ENCODE measurements around the gene LDLRAP1. TPM values are rescaled to one million over a fixed set of nuclear protein-coding genes. Genes with fewer than 3 reads are reported as not detected.

Gene LDLRAP1
- total RNA-seq, 4 donors from 2014 or later: 28.0 to 50.5 (median 40.7) TPM

DNA sequence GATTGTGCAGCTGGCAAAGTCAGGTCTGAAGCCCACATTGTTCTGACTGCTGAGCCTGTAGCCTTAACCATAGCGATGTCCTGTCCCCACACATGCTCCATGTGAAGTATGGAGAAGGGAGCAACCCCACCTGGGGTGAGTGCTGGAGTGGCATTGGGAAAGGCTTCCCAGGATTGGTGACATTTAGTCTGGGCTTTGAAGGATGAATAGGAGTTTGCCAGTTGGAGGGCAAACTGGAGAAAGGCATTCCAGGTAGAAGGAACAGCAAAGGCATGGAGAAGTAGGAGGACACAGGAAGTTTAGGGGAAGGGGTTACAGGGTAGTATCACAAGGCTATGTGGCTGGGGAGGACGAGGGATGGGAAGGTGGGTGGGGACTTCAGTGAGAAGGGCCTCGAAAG is 7.3 kb upstream of the LDLRAP1 start:
- no peak for DNase-seq (ENCODE audit: low spot score in 2 of 2)
- Histone ChIP-seq H3K4me1 (no peaks in the 10 kb centered on the region), H3K36me3 (no peaks in the 10 kb centered on the region), H3K9me3 (no peaks in the 10 kb centered on the region), H3K4me3 (no peak overlapping the region), H3K27ac (no peak overlapping the region), H3K27me3 (no peaks in the 10 kb centered on the region)
- 91% methylated on average over 3 of the region's 3 CpGs for WGBS
- TF ChIP-seq, protein P1, sequence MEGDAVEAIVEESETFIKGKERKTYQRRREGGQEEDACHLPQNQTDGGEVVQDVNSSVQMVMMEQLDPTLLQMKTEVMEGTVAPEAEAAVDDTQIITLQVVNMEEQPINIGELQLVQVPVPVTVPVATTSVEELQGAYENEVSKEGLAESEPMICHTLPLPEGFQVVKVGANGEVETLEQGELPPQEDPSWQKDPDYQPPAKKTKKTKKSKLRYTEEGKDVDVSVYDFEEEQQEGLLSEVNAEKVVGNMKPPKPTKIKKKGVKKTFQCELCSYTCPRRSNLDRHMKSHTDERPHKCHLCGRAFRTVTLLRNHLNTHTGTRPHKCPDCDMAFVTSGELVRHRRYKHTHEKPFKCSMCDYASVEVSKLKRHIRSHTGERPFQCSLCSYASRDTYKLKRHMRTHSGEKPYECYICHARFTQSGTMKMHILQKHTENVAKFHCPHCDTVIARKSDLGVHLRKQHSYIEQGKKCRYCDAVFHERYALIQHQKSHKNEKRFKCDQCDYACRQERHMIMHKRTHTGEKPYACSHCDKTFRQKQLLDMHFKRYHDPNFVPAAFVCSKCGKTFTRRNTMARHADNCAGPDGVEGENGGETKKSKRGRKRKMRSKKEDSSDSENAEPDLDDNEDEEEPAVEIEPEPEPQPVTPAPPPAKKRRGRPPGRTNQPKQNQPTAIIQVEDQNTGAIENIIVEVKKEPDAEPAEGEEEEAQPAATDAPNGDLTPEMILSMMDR (IDR thresholded peaks at IDR 0.05): no peak
- TF ChIP-seq POLR2AphosphoS5 (IDR thresholded peaks at IDR 0.05) (no peak), EP300 (IDR thresholded peaks at IDR 0.05) (no peak), POLR2A (IDR thresholded peaks at IDR 0.05) (no peak)

DNA sequence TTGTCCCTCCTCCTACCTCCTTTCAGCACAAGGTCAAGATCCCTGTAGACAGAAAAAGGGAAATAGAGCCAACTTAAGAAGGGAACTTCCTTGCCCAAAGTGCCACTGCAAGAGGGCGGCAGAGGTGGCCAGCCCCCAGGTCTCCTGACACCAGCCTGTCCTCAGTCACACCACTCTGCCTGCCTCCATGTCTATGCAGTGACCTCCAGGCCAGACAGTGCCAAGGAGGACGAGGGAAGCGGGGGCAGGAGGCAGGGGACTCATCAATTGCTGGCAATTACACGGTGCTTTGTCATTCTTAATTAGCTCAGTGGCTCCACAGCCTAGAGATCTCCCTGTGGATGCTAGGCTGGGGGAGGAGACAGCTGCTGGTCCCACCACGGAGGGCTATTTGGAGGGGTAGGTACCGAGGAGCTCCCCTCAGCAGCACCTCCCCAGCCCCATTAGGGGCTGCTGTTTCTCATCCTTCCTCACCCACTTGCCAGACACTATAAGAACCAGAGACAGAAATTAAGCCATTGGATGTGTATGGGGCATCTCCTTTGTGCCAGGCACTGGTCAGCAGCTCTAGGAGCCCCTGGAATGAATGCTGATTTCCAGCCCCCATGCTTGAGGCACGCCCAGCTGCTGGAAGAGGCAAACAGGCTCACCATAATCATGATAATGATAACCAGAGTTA is 6.1 kb upstream of the LDLRAP1 start:
- H3K4me3 ChIP-seq: no peak overlapping the region
- WGBS: 62% methylated on average over 7 of the region's 7 CpGs
- no peaks in the 10 kb centered on the region for H3K27me3 ChIP-seq
- H3K4me1 ChIP-seq: no peaks in the 10 kb centered on the region
- no peak for DNase-seq (ENCODE audit: low spot score in 2 of 2)
- no peaks in the 10 kb centered on the region for H3K36me3 ChIP-seq
- no peaks in the 10 kb centered on the region for H3K9me3 ChIP-seq
- no peak overlapping the region for H3K27ac ChIP-seq
- TF ChIP-seq POLR2A (IDR thresholded peaks at IDR 0.05) (no peak), POLR2AphosphoS5 (IDR thresholded peaks at IDR 0.05) (no peak), EP300 (IDR thresholded peaks at IDR 0.05) (no peak)
- TF ChIP-seq, protein P1 (IDR thresholded peaks at IDR 0.05): no peak

DNA sequence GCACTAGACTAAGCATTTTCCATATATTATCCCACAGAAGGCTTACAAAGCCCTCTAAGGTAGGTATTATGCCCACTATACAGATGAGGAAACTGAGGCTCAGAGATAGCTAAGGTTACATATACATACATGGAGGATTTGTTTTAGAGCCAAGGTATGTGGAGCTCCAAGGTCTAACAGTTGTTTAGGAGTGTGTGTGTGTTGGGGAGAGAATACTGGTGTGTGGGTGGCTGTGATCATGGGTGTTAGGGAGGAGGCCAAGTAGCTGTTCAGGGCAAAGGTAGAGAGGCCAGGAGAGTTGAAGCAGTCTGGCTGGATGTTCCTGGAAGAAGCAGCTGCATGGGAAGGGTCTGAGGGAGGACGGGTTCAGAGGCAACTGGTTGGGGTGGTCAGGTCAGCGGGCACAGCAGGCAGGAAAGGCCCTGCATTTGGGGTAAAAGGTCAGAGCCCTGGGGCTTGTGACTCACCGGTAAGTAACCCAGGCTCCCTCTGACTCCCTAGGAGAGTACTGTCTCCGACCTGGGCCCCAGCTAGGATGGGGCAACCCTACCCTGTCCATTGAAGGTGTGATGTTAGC is 5.1 kb upstream of the LDLRAP1 start:
- 73% methylated on average over 4 of the region's 4 CpGs for whole genome bisulfite sequencing
- Histone ChIP-seq H3K27me3 (no peaks in the 10 kb centered on the region), H3K27ac (no peak overlapping the region), H3K4me3 (no peak overlapping the region), H3K4me1 (no peaks in the 10 kb centered on the region), H3K9me3 (no peaks in the 10 kb centered on the region), H3K36me3 (no peaks in the 10 kb centered on the region)
- no peak for TF ChIP-seq EP300 (IDR thresholded peaks at IDR 0.05)
- no peak for TF ChIP-seq POLR2A (IDR thresholded peaks at IDR 0.05)
- no peak for TF ChIP-seq POLR2AphosphoS5 (IDR thresholded peaks at IDR 0.05)
- TF ChIP-seq, protein P1 (IDR thresholded peaks at IDR 0.05): no peak
- no peak for DNase-seq (ENCODE audit: low spot score in 2 of 2)

DNA sequence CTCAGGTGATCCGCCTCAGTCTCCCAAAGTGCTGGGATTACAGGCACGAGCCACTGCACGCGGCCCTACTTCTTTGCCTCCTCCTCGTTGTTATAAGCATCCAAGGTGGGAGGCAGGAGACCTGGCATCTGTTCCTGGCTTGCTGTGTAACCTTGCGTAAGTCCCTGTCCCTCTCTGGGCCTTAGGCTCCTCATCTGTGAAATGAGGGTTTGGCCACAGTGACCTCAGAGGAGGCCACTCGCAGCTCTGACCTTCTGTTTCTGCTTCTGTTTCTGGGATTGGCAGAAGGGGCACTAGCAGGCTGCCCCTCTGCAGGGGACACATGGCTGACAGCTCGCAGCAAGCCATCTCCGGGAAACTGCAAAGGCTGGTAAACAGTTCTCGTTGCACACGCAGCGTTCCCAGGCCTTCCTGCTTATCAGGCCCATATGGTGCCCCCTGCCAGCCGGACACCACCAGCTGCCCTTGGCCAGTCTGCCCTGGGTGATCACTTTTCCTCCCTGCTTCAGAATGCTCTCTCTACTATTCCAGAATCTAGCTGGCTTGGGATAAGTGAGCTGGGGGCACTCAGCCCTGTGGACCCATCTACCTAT is 2.6 kb upstream of the LDLRAP1 start:
- H3K36me3 ChIP-seq: no peaks in the 10 kb centered on the region
- no peak overlapping the region for H3K27ac ChIP-seq
- TF ChIP-seq, protein P1 (IDR thresholded peaks at IDR 0.05): no peak
- TF ChIP-seq EP300 (IDR thresholded peaks at IDR 0.05) (no peak), POLR2A (IDR thresholded peaks at IDR 0.05) (no peak), POLR2AphosphoS5 (IDR thresholded peaks at IDR 0.05) (no peak)

DNA sequence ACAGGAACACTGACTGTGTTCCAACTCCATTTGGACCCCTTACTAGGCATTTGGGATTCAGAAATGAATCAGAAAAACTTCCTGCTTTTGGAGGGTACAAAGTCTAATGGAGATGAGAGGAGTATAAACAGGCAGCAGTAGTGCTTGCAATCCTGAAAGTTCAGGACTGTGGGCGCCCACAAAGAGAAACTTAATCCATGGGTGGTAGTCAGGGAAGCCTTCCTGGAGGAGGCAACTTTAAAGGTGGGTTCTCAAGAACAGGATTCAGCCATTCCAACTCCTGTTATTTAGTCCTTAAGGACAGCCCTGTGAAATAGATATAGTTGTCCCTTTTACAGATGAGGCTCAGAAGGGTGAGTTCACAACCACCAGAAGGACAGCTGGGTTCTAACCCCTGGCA is 2.0 kb upstream of the LDLRAP1 start:
- Histone ChIP-seq H3K4me1 (peaks cover 18% of the 10 kb centered on the region), H3K27me3 (no peaks in the 10 kb centered on the region), H3K27ac (no peak overlapping the region), H3K9me3 (no peaks in the 10 kb centered on the region), H3K36me3 (no peaks in the 10 kb centered on the region), H3K4me3 (no peak overlapping the region)
- TF ChIP-seq, protein P1 (IDR thresholded peaks at IDR 0.05): no peak
- TF ChIP-seq POLR2AphosphoS5 (IDR thresholded peaks at IDR 0.05): no peak
- TF ChIP-seq POLR2A (IDR thresholded peaks at IDR 0.05): no peak
- TF ChIP-seq EP300 (IDR thresholded peaks at IDR 0.05): no peak
- DNase-seq (ENCODE audit: low spot score in 2 of 2): no peak
- WGBS: 88% methylated on average over 1 of the region's 1 CpG

More for the DNA sequence above, 2.6 kb upstream of the LDLRAP1 start:
- peaks cover 18% of the 10 kb centered on the region for H3K4me1 ChIP-seq
- H3K27me3 ChIP-seq: no peaks in the 10 kb centered on the region
- H3K4me3 ChIP-seq: no peak overlapping the region
- no peaks in the 10 kb centered on the region for H3K9me3 ChIP-seq
- 85% methylated on average over 13 of the region's 13 CpGs for WGBS
- DNase-seq (ENCODE audit: low spot score in 2 of 2): no peak

Data from suprapubic skin (tissue), 4 donors.